ENCODE data around the gene TMEM117. TPM values are rescaled to one million over a fixed set of nuclear protein-coding genes. Genes with fewer than 3 reads are reported as not detected.

TMEM117 gene
- total RNA-seq, 2 donors from 2014 or later = 0.79 to 1.4 TPM

DNA sequence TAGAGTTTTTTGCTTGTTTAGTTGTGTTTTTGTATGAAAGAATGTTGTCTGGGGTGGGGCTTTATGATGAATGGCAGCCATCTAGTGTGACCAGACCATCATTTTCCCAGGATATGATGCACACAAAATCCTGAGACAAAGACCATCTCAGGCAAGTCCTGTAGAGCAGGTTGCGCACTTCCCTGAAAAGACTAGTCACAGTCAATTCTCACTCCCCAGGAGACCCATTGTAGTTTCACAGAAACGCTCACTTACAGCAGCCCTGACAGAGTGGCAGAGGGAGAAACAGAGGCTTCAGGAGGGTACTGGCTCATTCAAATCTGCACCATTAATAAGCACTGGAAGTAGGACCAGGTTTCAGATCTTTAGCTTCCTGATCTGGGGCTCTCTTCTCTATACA lies 183.2 kb downstream of the TMEM117 start:
- Histone ChIP-seq H3K4me1 (ENCODE audit: control insufficient read depth, insufficient read depth, low read length) (peaks cover under 1% of the 10 kb centered on the region), H3K27me3 (ENCODE audit: control insufficient read depth, insufficient read depth, low read length, poor library complexity, severe bottlenecking) (no peaks in the 10 kb centered on the region), H3K9me3 (ENCODE audit: control insufficient read depth, low read length) (no peaks in the 10 kb centered on the region), H3K9ac (ENCODE audit: extremely low read depth, low read length, poor library complexity, severe bottlenecking) (no peak overlapping the region), H3K36me3 (ENCODE audit: control insufficient read depth, insufficient read depth, low read length) (no peaks in the 10 kb centered on the region), H3K27ac (ENCODE audit: low read depth, low read length) (no peak overlapping the region), H3K4me3 (ENCODE audit: low read length) (no peak overlapping the region)
- Mint-ChIP-seq H3K9me3 (no peaks in the 10 kb centered on the region), H3K27me3 (ENCODE audit: insufficient read depth) (no peaks in the 10 kb centered on the region), H3K4me3 (no peak overlapping the region), H3K27ac (peak overlapping the region; percentile 52), H3K36me3 (ENCODE audit: low read depth) (no peaks in the 10 kb centered on the region), H3K4me1 (peaks cover 18% of the 10 kb centered on the region)
- TF ChIP-seq, protein P1, sequence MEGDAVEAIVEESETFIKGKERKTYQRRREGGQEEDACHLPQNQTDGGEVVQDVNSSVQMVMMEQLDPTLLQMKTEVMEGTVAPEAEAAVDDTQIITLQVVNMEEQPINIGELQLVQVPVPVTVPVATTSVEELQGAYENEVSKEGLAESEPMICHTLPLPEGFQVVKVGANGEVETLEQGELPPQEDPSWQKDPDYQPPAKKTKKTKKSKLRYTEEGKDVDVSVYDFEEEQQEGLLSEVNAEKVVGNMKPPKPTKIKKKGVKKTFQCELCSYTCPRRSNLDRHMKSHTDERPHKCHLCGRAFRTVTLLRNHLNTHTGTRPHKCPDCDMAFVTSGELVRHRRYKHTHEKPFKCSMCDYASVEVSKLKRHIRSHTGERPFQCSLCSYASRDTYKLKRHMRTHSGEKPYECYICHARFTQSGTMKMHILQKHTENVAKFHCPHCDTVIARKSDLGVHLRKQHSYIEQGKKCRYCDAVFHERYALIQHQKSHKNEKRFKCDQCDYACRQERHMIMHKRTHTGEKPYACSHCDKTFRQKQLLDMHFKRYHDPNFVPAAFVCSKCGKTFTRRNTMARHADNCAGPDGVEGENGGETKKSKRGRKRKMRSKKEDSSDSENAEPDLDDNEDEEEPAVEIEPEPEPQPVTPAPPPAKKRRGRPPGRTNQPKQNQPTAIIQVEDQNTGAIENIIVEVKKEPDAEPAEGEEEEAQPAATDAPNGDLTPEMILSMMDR (conservative IDR thresholded peaks at IDR 0.05) = no peak
- DNase-seq = peak; percentile 86
- WGBS, 2 experiments (ENCODE audit: insufficient coverage in 1 of 2, insufficient read length in 1 of 2) = 35% methylated on average over 2 of the region's 2 CpGs; no CpG with 5 or more reads in 1 of the 2 experiments

DNA sequence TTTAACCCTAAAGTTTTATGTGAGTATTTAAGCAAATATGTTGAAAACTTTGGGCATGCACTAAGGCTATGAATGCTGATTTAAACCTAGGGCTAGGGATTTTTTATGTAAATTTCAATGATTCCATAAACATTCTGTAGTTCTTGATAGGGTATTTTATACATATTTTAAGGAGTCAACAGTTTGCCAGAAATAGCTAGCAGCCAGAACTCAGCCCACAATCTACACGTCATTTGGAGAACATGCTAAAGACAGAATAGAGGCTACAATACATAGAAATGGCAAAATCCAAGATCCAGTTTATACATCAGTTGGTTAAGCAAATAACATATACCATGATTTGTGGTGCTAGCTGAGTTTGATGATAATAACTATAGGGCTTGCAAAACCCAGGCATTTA lies 184.7 kb downstream of the TMEM117 start:
- no peak overlapping the region for H3K9ac ChIP-seq (ENCODE audit: extremely low read depth, low read length, poor library complexity, severe bottlenecking)
- no peaks in the 10 kb centered on the region for H3K4me1 ChIP-seq (ENCODE audit: control insufficient read depth, insufficient read depth, low read length)
- DNase-seq = no peak
- Mint-ChIP-seq H3K4me1 (peaks cover 18% of the 10 kb centered on the region), H3K4me3 (no peak overlapping the region), H3K27ac (no peak overlapping the region), H3K36me3 (ENCODE audit: low read depth) (no peaks in the 10 kb centered on the region), H3K27me3 (ENCODE audit: insufficient read depth) (no peaks in the 10 kb centered on the region), H3K9me3 (no peaks in the 10 kb centered on the region)
- WGBS, 2 experiments (ENCODE audit: insufficient coverage in 1 of 2, insufficient read length in 1 of 2) = 93% methylated on average over 1 of the region's 1 CpG; no CpG with 5 or more reads in 1 of the 2 experiments
- no peaks in the 10 kb centered on the region for H3K36me3 ChIP-seq (ENCODE audit: control insufficient read depth, insufficient read depth, low read length)
- no peaks in the 10 kb centered on the region for H3K9me3 ChIP-seq (ENCODE audit: control insufficient read depth, low read length)
- no peaks in the 10 kb centered on the region for H3K27me3 ChIP-seq (ENCODE audit: control insufficient read depth, insufficient read depth, low read length, poor library complexity, severe bottlenecking)
- no peak overlapping the region for H3K4me3 ChIP-seq (ENCODE audit: low read length)
- no peak overlapping the region for H3K27ac ChIP-seq (ENCODE audit: low read depth, low read length)
- TF ChIP-seq, protein P1 (conservative IDR thresholded peaks at IDR 0.05) = no peak

DNA sequence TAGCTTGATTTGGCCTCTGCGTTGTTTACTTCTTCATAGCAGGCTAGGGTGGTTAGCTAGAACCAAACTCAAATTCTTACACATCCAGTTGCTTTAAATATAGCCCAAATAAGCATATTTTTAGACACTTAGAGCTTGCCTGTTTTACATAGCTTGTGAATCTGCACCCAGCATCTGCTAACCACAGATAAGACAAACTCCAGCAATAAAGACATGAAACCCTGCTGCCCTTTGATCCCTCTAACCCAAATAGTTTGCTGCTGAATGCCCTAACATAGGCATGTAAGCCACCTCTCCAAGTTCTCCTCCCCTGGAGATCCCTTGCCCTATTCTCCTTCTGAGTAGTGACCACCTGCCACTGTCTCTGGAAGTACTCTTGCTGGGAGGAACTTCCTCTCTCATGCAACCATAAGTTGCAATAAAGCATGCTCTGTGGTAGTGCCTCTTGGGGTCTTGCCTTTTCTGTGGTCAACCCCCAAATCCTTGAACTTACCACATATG lies 185.6 kb downstream of the TMEM117 start:
- H3K27me3 Mint-ChIP-seq (ENCODE audit: insufficient read depth) = no peaks in the 10 kb centered on the region
- H3K4me1 ChIP-seq (ENCODE audit: control insufficient read depth, insufficient read depth, low read length) = no peaks in the 10 kb centered on the region
- peaks cover 11% of the 10 kb centered on the region for H3K4me1 Mint-ChIP-seq
- H3K9me3 Mint-ChIP-seq = no peaks in the 10 kb centered on the region
- no peaks in the 10 kb centered on the region for H3K36me3 ChIP-seq (ENCODE audit: control insufficient read depth, insufficient read depth, low read length)
- no peak overlapping the region for H3K9ac ChIP-seq (ENCODE audit: extremely low read depth, low read length, poor library complexity, severe bottlenecking)
- no peak for DNase-seq
- H3K9me3 ChIP-seq (ENCODE audit: control insufficient read depth, low read length) = no peaks in the 10 kb centered on the region
- TF ChIP-seq, protein P1 (conservative IDR thresholded peaks at IDR 0.05) = no peak
- no peaks in the 10 kb centered on the region for H3K36me3 Mint-ChIP-seq (ENCODE audit: low read depth)
- H3K4me3 ChIP-seq (ENCODE audit: low read length) = no peak overlapping the region
- 83 to 96% methylated on average over 1 of the region's 1 CpG for WGBS, 2 experiments (ENCODE audit: insufficient coverage in 1 of 2, insufficient read length in 1 of 2)
- no peak overlapping the region for H3K4me3 Mint-ChIP-seq
- no peak overlapping the region for H3K27ac ChIP-seq (ENCODE audit: low read depth, low read length)
- H3K27me3 ChIP-seq (ENCODE audit: control insufficient read depth, insufficient read depth, low read length, poor library complexity, severe bottlenecking) = no peaks in the 10 kb centered on the region
- H3K27ac Mint-ChIP-seq = no peak overlapping the region

All from endodermal cell (in vitro differentiated cells).